ENCODE measurements around the gene GLIS1. TPM values are rescaled to one million over a fixed set of nuclear protein-coding genes. Genes with fewer than 3 reads are reported as not detected.
"Not testable (repeated sequence)": the region's sequence is repeated elsewhere in the genome, so short reads cannot be mapped to it uniquely, and the experiment has no call there.

GLIS1 gene
- under 1 TPM in 3 of 5 donors, not detected in 2; 0.06 to 0.10 (median 0.06) TPM for polyA plus RNA-seq (ENCODE audit: insufficient read depth in 1 of 5, insufficient read length in 5 of 5, low replicate concordance in 1 of 5)
- long read RNA-seq, donor 1, result 0 reads
- long read RNA-seq, donor 2, result 0 reads
- long read RNA-seq, donor 3, result 0 reads
- long read RNA-seq, donor 4, result 0 reads
- long read RNA-seq, donor 5, result 0 reads
- long read RNA-seq, donor 6, result 0 reads
- long read RNA-seq, donor 7, result 0 reads
- long read RNA-seq, donor 8, result 0 reads

DNA sequence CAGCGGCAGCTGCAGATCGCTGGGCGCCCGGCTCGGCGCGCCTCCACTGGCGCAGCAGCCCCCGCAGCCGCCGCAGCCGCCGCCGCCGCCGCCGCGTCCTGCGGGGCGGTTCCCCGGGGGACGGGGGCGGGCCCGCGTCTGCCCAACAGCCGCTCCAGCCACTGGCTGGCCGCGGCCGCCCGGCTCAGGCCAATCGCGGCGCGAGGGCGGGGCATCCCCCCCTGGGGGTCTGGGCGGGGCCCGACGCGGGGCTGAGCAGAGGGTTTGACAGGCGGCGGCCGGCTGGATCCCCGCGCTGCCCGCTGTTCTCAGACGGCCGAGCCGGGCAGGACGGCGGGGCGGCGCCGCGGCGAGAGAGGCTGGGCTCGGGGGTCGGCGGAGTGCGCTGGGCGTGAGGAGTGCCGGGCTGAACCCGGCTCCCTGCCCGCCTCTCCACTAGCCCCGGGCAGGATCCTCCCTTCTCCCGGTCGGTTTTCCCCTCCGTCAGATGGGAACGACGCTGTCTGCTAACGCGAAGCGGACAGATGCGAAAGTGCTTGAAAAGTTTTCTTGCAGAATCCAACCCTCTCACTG lies at the start of gene GLIS1:
Gene GLIS1, minus strand, starts transcription at position 56 of the 573 bp plus-strand sequence. CDS start 1,100 bp downstream, outside the sequence.
- DNase-seq, result peak; percentile 75 to 81

DNA sequence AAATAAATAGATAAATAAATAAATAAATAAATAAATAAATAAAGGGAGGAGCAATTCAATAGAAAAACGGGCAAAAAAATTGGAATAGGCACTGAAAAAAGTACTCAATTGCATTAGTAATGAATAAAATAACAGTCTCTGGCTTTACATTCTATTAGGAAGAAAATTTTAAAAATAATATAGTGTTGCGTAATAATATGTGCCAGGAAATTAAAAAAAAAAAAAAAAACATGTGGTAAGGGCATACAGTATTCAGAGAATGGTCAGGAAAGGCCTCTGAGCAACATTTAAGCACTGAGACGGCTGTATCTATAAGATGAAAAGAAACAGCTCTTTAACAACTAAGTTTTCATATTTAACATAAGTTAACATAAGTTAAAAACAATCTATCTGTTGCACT lies 48.7 kb upstream of the GLIS1 start:
- no peak for DNase-seq

DNA sequence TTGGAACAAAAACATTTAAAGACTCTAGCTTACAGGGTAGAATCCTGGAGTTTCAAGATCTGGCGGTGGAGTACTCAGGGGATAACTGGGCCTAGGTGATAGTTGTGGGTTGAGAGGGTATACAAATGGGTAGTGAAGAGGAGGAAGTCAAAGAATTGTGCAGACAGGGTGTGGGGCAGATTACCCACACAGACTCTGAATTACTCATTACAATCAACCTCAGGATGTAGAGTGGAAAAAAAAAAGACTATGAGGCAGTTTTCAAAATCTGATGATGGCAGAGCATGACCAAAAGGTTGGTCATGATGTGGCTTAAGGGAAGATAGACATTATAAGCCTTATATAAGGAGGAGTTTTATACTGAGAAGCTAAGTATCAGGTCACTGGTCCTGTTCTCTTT lies 44.1 kb upstream of the GLIS1 start:
- DNase-seq, result no peak

DNA sequence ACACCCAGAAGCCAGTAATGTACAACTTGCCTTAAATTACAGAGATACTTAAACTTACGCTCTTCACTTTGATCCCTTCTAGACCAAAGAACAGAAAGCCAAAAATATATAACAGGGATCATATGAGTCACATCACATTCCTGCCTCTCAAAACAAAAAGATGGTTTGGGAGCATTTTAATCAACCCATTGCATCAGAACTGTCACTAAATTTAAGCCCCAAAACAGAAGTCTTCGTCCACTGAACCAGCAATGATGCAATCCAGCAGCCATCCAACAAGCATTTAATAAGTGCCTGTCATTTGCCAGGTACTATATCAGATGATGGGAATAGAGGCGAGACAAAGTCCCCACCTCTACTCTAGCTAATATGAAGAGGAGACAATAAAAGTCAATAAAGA lies 42.7 kb upstream of the GLIS1 start:
- no peak for DNase-seq

DNA sequence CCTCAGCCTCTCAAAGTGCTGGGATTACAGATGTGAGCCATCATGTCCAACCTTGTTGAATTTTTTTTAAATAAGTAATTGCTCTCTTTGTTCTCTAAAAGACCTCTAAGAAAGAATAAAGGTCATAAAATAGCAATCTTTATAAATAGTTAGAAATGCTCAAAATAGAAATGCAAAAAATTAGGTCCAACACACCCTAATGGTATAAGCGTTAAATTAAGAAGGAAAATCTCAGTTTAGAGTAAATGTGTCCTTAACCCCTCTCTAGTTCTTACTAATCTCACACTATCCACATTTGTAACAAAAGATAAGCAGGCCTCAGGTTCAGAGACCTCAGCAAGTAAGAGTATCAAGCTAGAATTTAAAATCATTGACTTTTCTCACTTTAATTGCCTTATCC lies 38.3 kb upstream of the GLIS1 start:
- no peak for DNase-seq

DNA sequence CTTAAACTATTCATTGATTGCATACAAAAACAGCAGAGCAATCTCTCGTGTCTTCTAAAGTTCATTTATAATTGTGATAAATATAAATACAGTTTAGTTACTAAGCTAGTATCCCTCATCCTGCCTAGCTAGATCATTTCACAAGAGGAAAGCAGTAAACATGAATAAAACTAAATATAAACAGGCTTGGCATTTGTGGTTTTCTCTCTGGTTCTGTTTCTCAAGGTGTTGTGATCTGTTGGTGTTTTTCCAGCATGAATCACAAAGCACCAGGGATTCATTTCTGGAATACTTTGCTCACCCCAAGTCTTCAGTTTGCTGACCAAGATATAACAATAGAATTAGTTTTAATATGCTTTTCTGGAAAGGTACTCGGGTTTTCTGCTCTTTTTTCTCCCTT lies 32.7 kb upstream of the GLIS1 start:
- no peak for DNase-seq

DNA sequence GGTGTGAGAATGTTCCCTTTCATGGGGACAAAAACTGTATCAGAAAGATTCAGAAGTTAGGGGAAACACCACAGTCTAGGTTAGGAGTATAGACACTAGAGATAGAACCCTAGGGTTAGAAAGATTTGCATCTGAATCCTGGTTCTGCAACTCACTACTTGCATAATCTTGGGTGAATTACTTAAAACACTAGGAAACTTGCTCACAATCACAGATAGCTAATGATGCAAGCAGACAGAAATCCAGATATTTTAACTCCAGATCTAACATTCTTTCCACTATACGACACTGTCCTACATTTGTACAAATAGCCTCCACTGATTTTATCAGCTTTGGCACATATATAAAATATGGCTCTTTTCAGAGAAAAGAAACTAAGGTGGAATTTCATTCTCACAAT lies 30.8 kb upstream of the GLIS1 start:
- DNase-seq, result no peak

DNA sequence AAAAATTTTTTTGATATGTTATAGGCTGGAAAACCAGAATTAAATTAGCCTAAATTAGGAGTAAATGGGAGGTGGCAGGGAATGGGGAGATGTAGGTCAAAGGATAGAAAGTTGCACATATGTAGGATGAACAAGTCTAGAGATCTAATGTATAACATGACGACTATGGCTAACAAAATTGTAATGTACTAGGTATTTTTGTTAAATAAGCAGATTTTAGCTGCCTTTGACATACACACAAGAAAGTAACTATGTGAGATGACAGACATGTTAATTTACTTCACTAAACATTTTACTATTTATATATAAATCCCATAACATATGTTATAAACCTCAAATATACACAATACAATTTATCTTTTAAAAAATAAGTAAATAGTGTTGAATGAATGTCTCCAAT lies 30.2 kb upstream of the GLIS1 start:
- no peak for DNase-seq

DNA sequence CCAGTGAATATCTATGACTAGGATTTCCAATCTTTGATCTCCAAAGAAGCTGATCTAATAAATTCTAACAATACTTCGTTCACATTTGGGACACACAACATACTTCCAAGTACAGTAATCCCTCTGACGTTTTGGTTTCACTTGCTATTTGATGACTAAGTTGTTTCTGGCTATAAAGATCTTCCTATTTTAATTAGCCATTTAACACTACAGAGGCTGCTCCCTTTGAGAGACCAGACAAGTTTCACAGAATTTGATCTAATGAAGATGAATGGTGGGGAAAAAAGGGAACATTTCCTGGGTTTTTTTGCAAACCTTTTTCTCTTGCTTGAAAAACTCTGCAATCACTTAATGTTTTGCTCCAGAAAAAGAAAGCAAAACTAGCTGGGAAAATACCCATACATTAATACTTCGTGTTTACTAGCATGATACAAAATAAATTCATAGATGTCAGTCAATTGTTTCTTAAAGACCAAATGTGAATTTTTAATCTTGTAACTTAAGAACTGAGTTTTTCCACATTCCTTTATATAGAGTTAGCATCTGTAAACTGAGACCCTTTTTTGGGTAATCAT lies 28.0 kb upstream of the GLIS1 start:
- no peak for DNase-seq

DNA sequence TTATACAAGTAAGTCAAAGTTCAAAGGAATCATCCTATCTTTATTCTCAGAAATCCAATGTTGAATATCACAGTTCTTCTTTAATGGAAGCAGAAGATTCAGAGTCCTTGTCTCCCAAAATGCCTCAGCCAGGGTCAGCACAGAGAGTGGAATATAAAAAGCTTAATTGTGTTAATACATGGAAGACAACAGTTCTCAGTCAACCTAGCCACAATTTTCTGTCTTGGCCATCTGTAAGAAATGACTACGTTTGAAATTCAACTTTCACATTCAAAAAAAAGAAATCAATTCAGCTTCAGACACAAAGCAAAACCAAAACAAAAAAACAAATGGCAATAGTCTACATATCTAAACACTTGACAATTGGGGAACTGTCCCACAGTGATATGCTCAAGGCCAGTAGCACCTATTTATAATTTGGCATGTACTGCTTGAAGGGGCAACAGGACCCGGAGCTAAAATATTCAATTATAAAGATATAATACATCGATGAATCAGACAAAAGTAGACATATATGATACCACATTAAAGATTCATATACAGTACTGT lies 27.3 kb upstream of the GLIS1 start:
- DNase-seq, result no peak

DNA sequence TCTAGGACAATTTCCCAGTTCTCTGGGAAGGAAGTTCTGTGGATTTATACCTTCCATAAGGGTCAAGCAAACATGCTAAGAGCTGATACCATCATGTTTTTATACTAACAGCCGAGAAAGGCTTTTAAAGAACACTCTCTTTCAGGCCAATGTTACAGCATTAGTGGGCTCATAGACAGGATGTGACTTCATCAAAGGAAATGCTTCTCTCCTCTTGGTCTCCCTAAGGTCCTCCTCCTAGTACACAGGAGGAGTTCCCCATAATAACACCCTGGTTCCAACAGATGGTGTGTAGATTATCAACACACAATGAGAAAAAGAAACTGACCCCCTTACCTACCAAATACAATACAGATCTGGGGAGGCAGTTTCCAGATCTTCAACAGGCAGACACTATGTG lies 26.7 kb upstream of the GLIS1 start:
- DNase-seq, result no peak

DNA sequence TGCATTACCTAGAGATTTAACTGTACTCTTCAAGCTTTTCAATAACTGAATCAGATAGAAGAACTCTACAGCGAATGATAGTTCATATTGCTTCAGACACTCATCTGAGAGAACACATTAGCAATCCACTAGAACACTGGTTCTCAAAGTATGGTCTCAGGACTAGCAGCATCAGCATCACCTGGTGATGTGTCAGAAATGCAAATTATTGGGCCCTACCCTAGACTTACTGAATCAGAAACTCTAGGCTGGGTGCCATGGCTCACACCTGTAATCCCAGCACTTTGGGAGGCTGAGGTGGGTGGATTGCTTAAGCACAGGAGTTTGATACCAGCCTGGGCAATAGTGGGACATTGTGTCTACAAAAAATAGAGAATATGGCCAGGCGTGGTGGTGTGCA lies 24.9 kb upstream of the GLIS1 start:
- DNase-seq, result no peak

DNA sequence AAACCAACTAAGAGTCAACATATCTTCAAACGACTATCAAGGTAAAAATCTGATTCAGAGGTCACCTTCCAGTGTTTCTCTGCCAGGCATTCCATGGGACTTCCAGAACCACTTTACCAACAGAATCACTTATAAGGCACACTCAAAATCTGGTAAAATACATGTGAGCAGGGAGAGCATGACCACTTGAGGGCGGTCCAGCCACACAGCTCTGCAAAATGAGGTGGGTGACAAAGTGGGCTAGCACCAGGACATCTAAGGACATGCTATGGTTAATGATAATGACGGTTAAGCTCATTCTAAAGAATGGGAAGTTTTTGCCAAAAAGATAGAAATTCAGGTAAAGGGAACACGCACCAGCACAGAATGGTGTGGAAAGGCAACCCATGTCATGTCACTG lies 24.5 kb upstream of the GLIS1 start:
- DNase-seq, result no peak

DNA sequence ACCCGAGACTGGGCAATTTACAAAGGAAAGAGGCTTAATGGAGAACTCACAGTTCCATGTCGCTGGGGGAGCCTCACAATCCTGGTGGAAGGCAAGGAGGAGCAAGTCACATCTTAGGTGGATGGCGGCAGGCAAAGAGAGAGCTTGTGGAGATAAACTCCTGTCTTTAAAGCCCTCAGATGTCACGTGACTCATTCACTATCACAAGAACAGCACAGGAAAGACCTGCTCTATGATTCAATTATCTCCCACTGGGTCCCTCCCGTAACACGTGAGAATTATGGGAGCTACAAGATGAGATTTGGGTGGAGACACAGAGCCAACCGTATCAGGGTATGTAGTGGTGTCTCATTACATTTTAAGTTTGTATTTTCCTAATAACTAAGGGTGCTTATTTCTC lies 21.5 kb upstream of the GLIS1 start:
- DNase-seq, result not testable (repeated sequence)

DNA sequence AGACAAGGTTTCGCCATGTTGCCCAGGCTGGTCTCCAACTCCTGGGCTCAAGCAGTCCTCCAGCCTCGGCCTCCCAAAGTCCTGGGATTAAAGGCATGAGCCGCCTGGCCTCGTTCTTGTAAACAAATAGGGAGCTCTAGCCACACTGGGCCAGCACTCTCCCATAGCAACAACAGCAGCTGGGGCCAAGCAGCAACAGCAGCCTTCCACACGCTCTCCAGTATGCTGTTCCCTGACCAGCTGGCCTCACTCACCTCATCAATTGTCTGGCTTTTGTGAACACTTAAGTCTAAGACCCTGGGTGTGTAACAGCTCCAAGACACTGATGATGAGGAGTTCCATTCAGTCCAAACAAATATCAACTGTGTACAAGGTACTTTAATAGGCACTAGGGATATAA lies 16.9 kb upstream of the GLIS1 start:
- DNase-seq, result peak in 1 of 2 donors; percentile 20

DNA sequence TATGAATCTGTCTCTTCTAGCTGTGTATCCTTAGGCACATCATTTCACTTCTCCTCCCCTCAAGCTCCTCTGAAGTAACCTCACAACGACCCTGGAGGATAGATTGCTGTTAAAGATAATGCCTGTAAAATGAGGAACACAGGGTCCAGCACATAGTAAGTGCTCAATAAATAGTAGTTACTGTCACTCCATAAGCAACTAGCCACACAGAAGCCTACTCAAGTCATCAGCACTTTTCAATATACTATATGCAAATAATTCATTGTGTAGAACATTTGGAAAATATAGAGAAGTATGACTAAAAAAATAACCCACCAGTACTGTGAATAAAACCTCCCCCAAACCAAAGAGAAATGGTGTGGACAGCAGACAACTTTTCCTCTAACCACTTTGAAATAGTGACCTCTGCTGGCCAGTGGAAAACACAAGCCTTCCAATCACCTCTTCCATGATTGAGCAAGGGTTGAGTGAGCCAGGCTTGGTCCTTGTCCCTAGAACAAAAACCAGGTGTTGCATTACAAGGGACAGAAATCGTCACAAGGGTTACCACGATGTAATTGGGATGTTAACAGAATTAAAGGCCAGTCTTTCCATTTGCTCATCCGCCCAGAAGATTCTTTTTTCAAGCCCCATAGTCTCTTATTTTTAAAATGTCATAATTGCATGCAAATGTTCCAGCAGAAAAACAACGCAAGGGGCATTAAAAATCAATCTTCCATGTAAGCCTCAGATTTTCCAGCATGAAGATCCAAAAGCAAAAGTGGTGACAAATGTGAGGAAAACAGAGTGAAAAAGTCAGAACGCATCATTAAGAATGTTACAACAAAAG lies 15.7 kb upstream of the GLIS1 start:
- peak in 1 of 2 donors; percentile 23 for DNase-seq

DNA sequence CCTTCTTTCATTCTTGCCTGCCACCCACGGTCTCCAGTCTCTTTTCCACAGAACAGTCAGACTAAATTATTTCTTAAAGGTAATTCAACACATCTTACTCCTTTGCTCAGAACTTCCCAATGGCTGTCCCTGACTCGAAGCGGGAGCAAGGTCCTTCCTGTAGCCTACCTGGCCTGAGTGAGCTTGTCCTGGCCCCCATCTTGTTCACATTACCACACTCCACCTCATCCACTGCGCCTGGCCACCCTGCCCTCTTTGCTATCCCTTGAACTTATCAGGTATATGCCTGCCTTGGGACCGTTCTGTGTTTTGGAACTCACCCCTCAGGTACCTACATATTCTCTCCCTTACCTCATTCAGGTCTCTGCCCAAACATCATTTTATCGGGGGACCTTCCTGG lies 13.3 kb upstream of the GLIS1 start:
- no peak for DNase-seq

DNA sequence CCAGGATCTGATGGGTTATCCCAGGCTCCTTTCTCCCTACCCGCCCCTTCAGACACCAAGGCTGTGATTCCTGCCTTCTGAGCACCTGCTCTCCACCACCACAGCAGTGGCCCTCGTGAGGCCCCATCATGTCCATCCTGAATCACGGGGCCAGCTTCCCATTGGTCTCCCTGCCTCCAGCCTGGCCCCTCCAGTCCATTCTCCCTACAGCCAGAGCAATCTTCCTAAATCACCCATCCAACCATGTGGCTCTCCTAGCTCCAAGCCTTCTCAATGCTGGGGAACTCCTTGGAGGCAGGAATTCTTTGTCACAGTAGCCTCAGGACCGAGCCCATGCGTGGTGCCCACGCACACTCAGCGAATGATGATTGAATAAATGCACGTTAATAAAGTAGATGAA lies 8.9 kb upstream of the GLIS1 start:
- no peak for DNase-seq

DNA sequence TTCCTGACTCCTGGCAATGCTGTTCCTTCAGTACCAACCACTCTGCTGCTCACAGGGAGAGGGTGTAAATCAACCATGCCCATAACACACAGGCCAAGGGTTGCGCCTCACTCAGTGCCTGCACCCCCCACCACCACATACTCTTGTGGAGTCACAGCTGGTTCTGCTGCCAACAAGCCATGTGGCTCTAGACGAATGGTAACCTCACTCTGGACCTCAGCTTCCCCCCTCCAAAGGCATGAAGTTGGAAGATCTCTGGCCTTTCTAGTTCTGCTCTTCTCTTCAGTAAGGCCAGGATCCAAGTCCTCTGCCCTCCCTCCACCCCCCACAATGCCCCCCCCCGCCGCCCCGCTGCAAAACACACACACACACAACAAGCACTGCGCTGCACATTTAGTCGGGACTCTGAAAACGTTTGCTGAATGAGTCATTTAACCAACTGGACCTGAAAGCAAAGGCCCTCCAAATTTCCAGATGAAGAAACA lies 1.7 kb upstream of the GLIS1 start:
- DNase-seq, result no peak

DNA sequence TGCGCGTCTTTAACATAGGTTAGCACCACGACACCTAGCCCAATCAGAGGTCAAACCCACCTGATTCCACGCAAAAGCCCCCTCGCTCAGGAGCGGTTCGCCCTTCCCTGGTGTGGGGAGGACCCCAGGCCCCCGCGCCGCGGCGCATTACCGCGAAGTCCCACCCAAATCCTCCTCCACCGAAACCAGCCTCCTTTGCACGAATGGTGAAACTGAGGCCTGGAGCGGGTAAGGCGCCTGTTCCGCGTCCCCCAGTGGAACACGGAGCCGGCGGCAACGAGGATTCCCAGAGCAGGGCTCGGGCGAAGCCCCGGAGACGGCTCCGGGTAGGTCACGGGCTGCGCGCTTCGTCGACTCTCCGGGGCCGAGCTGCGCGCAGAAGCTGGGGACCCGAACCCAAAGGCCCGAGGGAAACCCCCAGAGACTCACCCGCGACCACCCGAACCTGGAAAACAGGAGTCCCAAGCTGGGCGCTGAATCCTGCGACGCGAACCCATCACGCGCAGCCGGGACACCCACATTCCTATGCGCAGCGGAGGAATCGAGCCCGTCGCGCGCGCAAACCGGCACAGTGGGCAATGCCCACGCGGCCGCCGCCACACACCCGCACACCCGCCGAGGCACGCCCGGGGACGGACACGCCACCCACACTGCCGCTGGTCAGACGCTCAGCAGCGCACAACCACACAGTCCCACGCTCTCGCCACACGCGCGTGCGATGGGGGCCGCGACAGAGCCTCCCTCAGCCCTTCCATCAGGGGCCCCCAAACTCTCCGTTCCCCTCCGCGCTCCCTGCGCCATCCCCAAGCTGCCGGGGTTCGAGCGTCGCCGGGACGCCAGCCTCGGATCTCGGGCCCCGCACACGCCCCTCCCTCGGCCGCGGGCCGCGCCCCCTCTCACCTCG lies 507 bp downstream of the GLIS1 start:
- no peak for DNase-seq

DNA sequence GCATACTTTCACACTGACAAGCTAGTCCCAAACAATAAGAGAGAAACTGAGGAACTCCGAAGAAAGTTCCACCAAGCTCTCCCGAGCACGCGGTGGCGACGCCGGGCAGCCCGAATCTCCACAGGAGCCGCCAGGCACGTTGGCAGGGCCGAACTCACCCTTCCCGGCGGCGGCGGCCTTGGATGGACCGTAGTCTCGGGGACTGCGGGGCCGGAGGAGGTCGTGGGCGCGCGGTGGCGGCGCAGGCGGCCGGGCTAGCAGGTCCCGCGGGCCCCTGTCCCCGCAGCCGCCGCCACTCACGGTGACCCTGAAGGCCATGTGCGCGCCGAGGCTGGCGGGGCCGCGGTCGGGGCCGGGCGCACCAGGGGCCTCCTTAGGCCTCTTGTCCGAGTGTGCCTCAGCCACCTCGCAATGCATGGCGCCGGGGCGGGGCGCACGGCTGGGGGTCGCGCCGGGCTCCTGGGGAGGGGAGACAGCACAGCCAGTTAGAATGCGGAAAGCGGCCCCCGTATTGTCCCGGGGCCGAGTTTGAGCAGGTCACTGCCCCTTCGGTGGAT lies 1.2 kb downstream of the GLIS1 start:
- no peak for DNase-seq
